HT-29 (cell line): ENCODE data around the gene ISOC2. TPM values are rescaled to one million over a fixed set of nuclear protein-coding genes. Genes with fewer than 3 reads are reported as not detected.
"Not testable (repeated sequence)": the region's sequence is repeated elsewhere in the genome, so short reads cannot be mapped to it uniquely, and the experiment has no call there.

Experiments used
- DNase-seq: peaks from one replicate; pipeline ENCODE4 v3.0.0-alpha.2; 2015; ENCODE audit warnings: low spot score
- total RNA-seq: library from RNA; depleted of rRNA; stranded (reverse); fragments of >200 nt; shearing (Covaris generic); gene quantifications from 2 replicates; pipeline ENCODE4 v1.2.3, GENCODE V29; 2014; rRNA removed

ISOC2 gene
- total RNA-seq, 1 experiment from 2014 or later: 339 TPM

DNA sequence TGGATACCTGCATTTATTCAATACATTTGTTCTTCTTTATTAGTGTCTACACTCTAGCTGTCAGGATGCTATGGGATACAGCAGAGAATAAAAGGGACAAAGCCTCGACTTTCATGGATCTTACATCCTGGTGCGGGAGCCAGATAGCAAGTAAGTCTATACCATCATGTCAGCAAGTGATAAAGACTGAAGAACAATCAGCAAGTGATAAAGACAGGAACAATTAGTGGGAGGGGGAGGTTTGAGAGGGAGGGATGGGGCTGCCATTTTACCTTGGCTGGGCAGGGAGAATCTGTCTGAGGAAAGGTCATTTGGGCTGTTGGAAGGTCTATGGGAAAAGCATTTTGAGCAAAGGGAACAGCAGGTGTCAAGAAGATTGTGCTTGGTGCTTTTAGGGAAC, 51.3 kb downstream of the ISOC2 start:
- no peak for DNase-seq

DNA sequence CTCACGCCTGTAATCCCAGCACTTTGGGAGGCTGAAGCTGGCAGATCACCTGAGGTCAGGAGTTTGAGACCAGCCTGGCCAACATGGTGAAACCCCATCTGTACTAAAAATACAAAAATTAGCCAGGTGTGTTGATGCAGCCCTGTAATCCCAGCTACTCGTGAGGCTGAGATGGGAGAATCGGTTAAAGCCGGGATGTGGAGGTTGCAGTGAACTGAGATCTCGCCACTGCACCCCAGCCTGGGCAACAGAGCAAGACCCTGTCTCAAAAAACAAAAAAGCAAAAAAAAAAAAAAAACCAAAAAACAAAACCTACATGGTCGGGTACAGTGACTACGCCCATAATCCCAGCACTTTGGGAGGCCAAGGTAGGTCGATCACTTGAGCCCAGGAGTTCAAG, 52.3 kb downstream of the ISOC2 start:
- not testable (repeated sequence) for DNase-seq

DNA sequence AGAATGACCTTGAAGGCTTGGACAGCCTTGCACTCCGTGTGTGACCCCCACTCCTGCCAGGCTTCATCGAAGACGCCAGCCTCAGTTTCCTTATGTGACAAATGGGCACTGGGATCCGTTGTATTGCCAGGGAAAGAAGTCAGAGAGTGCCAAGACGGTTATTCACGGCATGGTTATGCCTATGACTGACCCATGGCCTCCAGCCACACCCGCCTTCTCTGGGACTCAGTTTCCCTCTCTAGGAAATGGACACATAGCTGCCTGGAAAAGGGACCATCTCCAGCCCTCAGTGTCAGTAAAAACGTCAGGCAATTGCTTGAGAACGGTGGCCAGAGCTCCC, 52.9 kb downstream of the ISOC2 start:
- no peak for DNase-seq

DNA sequence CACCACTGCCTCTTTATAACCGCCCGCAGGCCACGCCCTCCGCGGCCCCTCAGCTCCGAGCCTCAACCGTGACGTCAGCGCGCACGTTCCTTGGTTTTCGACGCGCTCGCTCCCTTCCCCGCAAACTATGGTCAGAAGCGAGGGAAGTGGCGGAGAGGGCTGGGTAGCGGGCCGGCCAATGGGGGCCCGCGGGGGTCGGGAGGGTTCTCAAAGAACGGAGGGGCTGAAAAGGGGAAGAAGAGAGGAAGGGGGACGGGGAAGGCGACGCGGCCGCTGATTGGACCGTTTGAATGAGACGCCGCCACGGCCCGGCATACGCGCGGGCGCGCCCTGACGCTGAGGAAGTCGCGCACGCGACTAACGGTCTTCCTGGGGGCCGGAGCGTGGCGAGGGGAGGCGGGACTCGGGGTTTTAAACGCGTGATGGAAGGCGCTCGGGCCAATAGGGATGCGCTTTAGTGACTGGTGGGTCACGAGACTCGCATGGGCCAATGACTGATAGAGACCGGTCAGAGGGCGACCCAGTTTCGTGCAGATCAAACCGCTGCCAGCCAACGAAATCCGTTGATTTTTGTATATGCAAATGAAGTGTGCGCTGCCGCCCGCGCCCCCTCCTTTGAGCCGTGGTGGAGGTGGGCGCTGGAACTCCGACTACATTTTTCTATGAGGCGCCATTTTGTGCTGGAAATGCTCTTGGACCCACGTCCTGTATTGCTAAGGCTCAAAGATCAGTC, 53.5 kb downstream of the ISOC2 start:
- peak; percentile 100 for DNase-seq

DNA sequence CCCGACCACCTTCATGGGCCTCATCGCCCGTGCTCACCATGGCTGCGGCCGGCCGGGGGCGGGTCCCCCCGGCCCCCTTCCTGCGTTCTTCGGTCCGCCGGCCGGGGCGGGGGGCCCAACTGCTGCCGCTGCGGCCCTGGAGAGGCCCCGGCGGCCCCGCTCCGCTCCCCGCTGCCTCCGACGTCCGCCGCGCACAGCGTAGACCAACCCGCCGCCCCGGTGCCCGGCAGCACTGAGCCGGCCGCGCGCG, 54.0 kb downstream of the ISOC2 start, which contains the start of gene UBE2S:
Gene UBE2S (minus strand): TSS at position 239 of the 250 bp plus-strand sequence. CDS start 199 bp downstream, at position 40.
- DNase-seq: not testable (repeated sequence)

DNA sequence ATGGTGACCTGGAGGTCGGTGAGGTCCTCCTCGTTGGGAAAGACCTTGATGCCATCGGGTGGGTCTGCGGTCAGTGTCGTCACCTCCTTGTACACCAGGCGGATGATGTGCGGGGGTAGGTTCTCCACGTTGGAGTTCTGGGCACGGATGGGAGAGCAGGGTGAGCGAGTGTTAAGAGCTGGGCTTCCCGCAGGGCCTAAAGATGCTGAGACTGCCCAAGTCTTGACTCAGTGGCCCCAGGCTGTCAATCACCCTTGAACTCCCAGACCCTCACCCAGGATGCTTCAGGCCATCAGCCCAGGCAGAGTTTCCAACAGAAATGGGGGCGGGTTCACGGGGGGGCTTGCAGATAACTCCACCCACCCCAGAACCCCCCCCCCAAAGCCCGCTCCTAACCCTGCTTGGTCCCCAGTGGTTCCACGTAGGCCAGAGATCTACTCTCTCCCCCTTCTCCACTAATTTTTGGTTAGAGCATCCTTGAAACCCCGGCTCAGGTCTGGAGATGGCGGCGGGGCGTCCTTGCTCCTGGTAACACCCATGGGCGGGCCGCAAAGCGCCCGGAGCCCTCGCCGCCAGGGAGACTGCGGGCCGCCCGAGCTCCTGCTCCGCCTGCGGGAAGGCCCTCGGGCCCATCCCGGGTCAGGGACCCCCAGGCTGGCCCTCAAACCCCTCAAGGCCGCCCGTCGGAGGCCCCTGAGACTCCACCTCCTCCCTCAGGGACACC, 54.5 kb downstream of the ISOC2 start:
- DNase-seq: peak; percentile 54

DNA sequence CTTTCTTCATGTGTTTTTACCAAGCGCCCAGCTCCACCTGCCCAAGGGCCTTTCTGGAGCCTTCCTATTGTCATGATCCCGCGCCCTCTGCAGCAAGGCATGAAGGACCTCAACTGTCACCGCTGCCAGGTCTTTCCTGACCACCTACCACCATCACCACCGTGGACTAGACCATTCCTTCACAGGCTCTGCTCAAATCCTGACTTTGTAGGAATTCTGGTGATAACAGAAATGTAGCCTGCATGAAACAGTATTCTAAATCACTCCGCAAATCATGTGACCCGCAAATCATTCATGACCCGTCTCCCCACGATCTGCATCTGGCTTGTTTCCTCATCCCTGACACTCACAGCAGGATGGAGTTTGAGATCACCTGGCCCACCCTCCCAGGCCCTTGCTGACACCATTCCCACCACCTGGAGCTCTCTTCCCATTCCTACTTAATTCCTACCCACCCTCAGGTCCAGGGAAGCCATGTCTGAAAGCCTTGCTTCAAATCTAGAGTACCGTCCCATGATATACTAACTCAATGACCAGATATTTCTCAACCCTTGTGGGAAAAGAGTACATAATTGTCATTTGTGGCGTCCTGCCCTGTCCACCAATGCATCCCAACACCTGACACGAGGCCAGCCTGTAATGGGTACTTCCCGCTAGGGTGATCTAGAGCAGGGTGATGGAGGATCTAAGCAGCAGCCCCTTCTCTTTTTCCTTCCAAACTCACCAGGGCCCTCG, 55.2 kb downstream of the ISOC2 start:
- peak; percentile 39 for DNase-seq

DNA sequence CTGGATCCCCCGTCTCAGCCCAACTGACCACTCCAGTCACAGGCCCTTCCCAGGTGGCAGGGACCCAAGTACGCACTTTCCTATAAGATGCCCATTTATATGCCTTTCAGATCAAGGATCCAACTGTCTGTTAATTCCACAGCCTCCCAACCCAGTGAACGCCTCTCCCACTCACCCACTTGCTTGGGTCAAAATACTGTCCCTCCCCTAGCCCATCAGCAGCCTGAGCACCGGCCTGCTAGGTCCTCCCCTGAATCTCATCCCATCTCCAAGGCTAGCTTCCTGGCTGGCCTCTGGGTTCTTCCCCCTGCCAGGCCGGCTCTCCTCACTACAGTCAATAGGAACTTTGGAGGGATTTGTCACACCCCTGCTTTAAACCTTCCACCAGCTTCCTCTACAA, 55.8 kb downstream of the ISOC2 start:
- no peak for DNase-seq

Other genes with a start within 250 kb of the ISOC2 start
- gene TMEM86B, start 232.9 kb downstream of the ISOC2 start, total RNA-seq: 9.9 and 10.6 TPM in 2 replicates
- gene PPP6R1, start 202.6 kb downstream of the ISOC2 start, total RNA-seq: 111 and 131 TPM in 2 replicates
- gene HSPBP1, start 181.5 kb downstream of the ISOC2 start, total RNA-seq: 173 and 177 TPM in 2 replicates
- 0.37 and 1.9 TPM in 2 replicates for gene BRSK1, start 177.6 kb downstream of the ISOC2 start, total RNA-seq
- 12.5 and 19.7 TPM in 2 replicates for gene TMEM150B, start 136.3 kb downstream of the ISOC2 start, total RNA-seq
- 86.3 and 96.2 TPM in 2 replicates for gene KMT5C, start 121.8 kb downstream of the ISOC2 start, total RNA-seq
- gene COX6B2, start 106.9 kb downstream of the ISOC2 start, total RNA-seq: 0.92 and 2.7 TPM in 2 replicates
- gene GARIN5B, start 98.4 kb downstream of the ISOC2 start, total RNA-seq: not detected in 2 replicates
- 0.31 and 2.8 TPM in 2 replicates for gene IL11, start 91.2 kb downstream of the ISOC2 start, total RNA-seq
- not detected in 2 replicates for gene TMEM190, start 84.8 kb downstream of the ISOC2 start, total RNA-seq
- 87.8 and 92.7 TPM in 2 replicates for gene TMEM238, start 77.3 kb downstream of the ISOC2 start, total RNA-seq
- 1,121 and 1,134 TPM in 2 replicates for gene RPL28, start 75.7 kb downstream of the ISOC2 start, total RNA-seq
- gene UBE2S, start 53.9 kb downstream of the ISOC2 start, total RNA-seq: 2,696 and 2,806 TPM in 2 replicates
- not detected in 2 replicates for gene SHISA7, start 18.3 kb downstream of the ISOC2 start, total RNA-seq
- gene C19orf85, start 3.1 kb upstream of the ISOC2 start, total RNA-seq: 0.41 and 0.83 TPM in 2 replicates
- gene ZNF628, start 15.0 kb upstream of the ISOC2 start, total RNA-seq: 29.9 TPM in 2 replicates
- gene NAT14, start 23.5 kb upstream of the ISOC2 start, total RNA-seq: 28.9 and 34.9 TPM in 2 replicates
- 0.18 TPM in 1 of 2 replicates, not detected in the other for gene SSC5D, start 26.8 kb upstream of the ISOC2 start, total RNA-seq
- gene SBK2, start 75.5 kb upstream of the ISOC2 start, total RNA-seq: not detected in 2 replicates
- 0.16 and 0.53 TPM in 2 replicates for gene SBK3, start 83.9 kb upstream of the ISOC2 start, total RNA-seq
- 17.0 and 23.1 TPM in 2 replicates for gene ZNF579, start 119.2 kb upstream of the ISOC2 start, total RNA-seq
- gene FIZ1, start 137.9 kb upstream of the ISOC2 start, total RNA-seq: 15.9 and 19.2 TPM in 2 replicates
- 69.6 and 81.2 TPM in 2 replicates for gene ZNF524, start 138.6 kb upstream of the ISOC2 start, total RNA-seq
- 9.1 and 9.6 TPM in 2 replicates for gene ZNF865, start 144.0 kb upstream of the ISOC2 start, total RNA-seq
- gene ZNF784, start 162.9 kb upstream of the ISOC2 start, total RNA-seq: 17.5 and 19.9 TPM in 2 replicates
- gene ZNF580, start 179.4 kb upstream of the ISOC2 start, total RNA-seq: 16.1 and 18.8 TPM in 2 replicates
- gene ZNF581, start 182.0 kb upstream of the ISOC2 start, total RNA-seq: 40.9 and 43.2 TPM in 2 replicates
- 9.7 and 11.4 TPM in 2 replicates for gene CCDC106, start 186.6 kb upstream of the ISOC2 start, total RNA-seq
- gene U2AF2, start 193.4 kb upstream of the ISOC2 start, total RNA-seq: 799 and 894 TPM in 2 replicates
- gene EPN1, start 213.6 kb upstream of the ISOC2 start, total RNA-seq: 195 and 216 TPM in 2 replicates